IMR-90 (cell line): ENCODE measurements around the gene RING1. TPM values are rescaled to one million over a fixed set of nuclear protein-coding genes. Genes with fewer than 3 reads are reported as not detected.

Experiments used
- ATAC-seq: fragments of 200-7000 bp; cut with Tn5 transposase; 2 replicates; pipeline ENCODE4 v1.9.1; 2020; ENCODE audit warnings: low read depth, mild to moderate bottlenecking, moderate library complexity
- BruUV-seq: library from RNA; stranded (reverse); fragments of 400-500 nt; replicated peaks from 2 replicates; lab custom pipeline; 2021; lab: Mats Ljungman, UMichigan
- CTCF ChIA-PET: fragments of 300-600 bp; formaldehyde crosslinking; extraction: SDS; loops from one replicate; lab custom pipeline; 2021; ENCODE audit warnings: antibody characterized with exemption; lab: Yijun Ruan, JAX
- POLR2A ChIA-PET: fragments of 300-600 bp; sonication (Branson Sonifier 250); formaldehyde crosslinking; loops from one replicate; lab custom pipeline; 2022; ENCODE audit warnings: antibody characterized with exemption; ENCODE audit not compliant: unreplicated experiment; lab: Charles Lee
- DNase-seq: peaks from one replicate; pipeline ENCODE4 v3.0.0; 2013
- H2AFZ ChIP-seq: replicated peaks from 2 replicates; pipeline ENCODE3; 2013; ENCODE audit warnings: low read length, mild to moderate bottlenecking; ENCODE audit not compliant: poor library complexity
- H2AK5ac ChIP-seq: 2 replicates; pipeline ENCODE4 v1.6.1; 2013; ENCODE audit warnings: low read depth, low read length, inconsistent platforms
- H2AK9ac ChIP-seq: replicated peaks from 2 replicates; pipeline ENCODE3; 2013; ENCODE audit warnings: mild to moderate bottlenecking, low read depth, low read length, moderate library complexity; ENCODE audit not compliant: poor library complexity
- H2BK120ac ChIP-seq: 2 replicates; pipeline ENCODE4 v1.6.1; 2013; ENCODE audit warnings: low read depth, low read length, inconsistent platforms
- H2BK15ac ChIP-seq: 3 replicates; pipeline ENCODE4 v1.6.1; 2013; ENCODE audit warnings: low read depth, low read length, inconsistent platforms
- H2BK20ac ChIP-seq: 2 replicates; pipeline ENCODE4 v1.6.1; 2013; ENCODE audit warnings: low read depth, mild to moderate bottlenecking, inconsistent platforms, low read length, moderate library complexity
- H2BK5ac ChIP-seq: 2 replicates; pipeline ENCODE4 v1.6.1; 2013; ENCODE audit warnings: mild to moderate bottlenecking, low read depth, low read length, inconsistent platforms; ENCODE audit not compliant: poor library complexity, severe bottlenecking
- H3K14ac ChIP-seq: replicated peaks from 2 replicates; pipeline ENCODE4 v1.6.1; 2013; ENCODE audit warnings: low read depth, low read length, inconsistent platforms
- H3K18ac ChIP-seq: 2 replicates; pipeline ENCODE4 v1.6.1; 2013; ENCODE audit warnings: low read depth, low read length, control low read depth
- H3K23ac ChIP-seq: 2 replicates; pipeline ENCODE4 v1.6.1; 2013; ENCODE audit warnings: low read depth, low read length, inconsistent platforms
- H3K27ac ChIP-seq: 2 replicates; pipeline ENCODE4 v1.5.1; 2013; ENCODE audit warnings: mild to moderate bottlenecking, control low read depth, low read length; ENCODE audit not compliant: insufficient read depth
- H3K27me3 ChIP-seq: 2 replicates; pipeline ENCODE4 v1.6.1; 2013; ENCODE audit warnings: low read length; ENCODE audit not compliant: control insufficient read depth, insufficient read depth
- H3K36me3 ChIP-seq: 2 replicates; pipeline ENCODE4 v1.6.1; 2013; ENCODE audit warnings: low read length, mixed read lengths; ENCODE audit not compliant: control insufficient read depth, insufficient read depth
- H3K4ac ChIP-seq: 2 replicates; pipeline ENCODE4 v1.6.1; 2013; ENCODE audit warnings: low read depth, low read length, inconsistent platforms
- H3K4me1 ChIP-seq: 2 replicates; pipeline ENCODE4 v1.6.1; 2013; ENCODE audit warnings: low read length, mixed read lengths; ENCODE audit not compliant: control insufficient read depth, insufficient read depth
- H3K4me2 ChIP-seq: 2 replicates; pipeline ENCODE4 v1.6.1; 2013; ENCODE audit warnings: low read depth, mild to moderate bottlenecking, control low read depth, low read length, moderate library complexity
- H3K4me3 ChIP-seq: 2 replicates; pipeline ENCODE4 v1.5.1; 2013; ENCODE audit warnings: low read depth, mild to moderate bottlenecking, control low read depth, low read length, moderate library complexity; ENCODE audit not compliant: insufficient read depth
- H3K56ac ChIP-seq: 2 replicates; pipeline ENCODE4 v1.6.1; 2013; ENCODE audit warnings: low read length, inconsistent platforms; ENCODE audit not compliant: insufficient read depth; ENCODE audit errors: extremely low read depth
- H3K79me1 ChIP-seq, 2 experiments: 2 replicates each; pipeline ENCODE4 v1.6.1; 2013; ENCODE audit warnings: low read length in 2 of 2, inconsistent platforms in 1 of 2, low read depth in 1 of 2
- H3K9ac ChIP-seq: 2 replicates; pipeline ENCODE4 v1.6.1; 2013; ENCODE audit warnings: low read depth, low read length, control low read depth
- H3K9me1 ChIP-seq: 2 replicates; pipeline ENCODE4 v1.6.1; 2013; ENCODE audit warnings: low read length, inconsistent platforms; ENCODE audit not compliant: insufficient read depth
- H3K9me3 ChIP-seq: 2 replicates; pipeline ENCODE4 v1.6.1; 2013; ENCODE audit warnings: low read length; ENCODE audit not compliant: control insufficient read depth, insufficient read depth
- H4K20me1 ChIP-seq: 2 replicates; pipeline ENCODE4 v1.6.1; 2013; ENCODE audit warnings: low read length, inconsistent platforms; ENCODE audit not compliant: insufficient read depth
- H4K5ac ChIP-seq: 2 replicates; pipeline ENCODE4 v1.6.1; 2013; ENCODE audit warnings: mild to moderate bottlenecking, low read depth, low read length, control low read depth
- H4K8ac ChIP-seq, 2 experiments: 2 replicates each; pipeline ENCODE4 v1.6.1; 2013; ENCODE audit warnings: low read depth in 2 of 2, low read length in 2 of 2, control low read depth in 1 of 2, inconsistent platforms in 1 of 2
- H4K91ac ChIP-seq: 2 replicates; pipeline ENCODE4 v1.6.1; 2013; ENCODE audit warnings: low read depth, low read length, inconsistent platforms; ENCODE audit not compliant: insufficient read depth
- BHLHE40 ChIP-seq: fragments of 150-350 bp; IDR thresholded peaks from 2 replicates; pipeline ENCODE4 v1.6.1; 2016; ENCODE audit warnings: mild to moderate bottlenecking, low read depth, low read length
- CHD1 ChIP-seq: IDR thresholded peaks from 2 replicates; pipeline ENCODE4 v1.6.1; 2012; ENCODE audit warnings: low read depth, low read length, improper control_type of control experiment
- FOS ChIP-seq: fragments of 150-350 bp; IDR thresholded peaks from 2 replicates; pipeline ENCODE4 v1.6.1; 2016; ENCODE audit warnings: low read depth, low read length
- MAFK ChIP-seq: IDR thresholded peaks from 2 replicates; pipeline ENCODE4 v1.6.1; 2012; ENCODE audit warnings: low read depth, low read length, improper control_type of control experiment
- MAZ ChIP-seq: IDR thresholded peaks from 2 replicates; pipeline ENCODE4 v1.6.1; 2012; ENCODE audit warnings: low read depth, mild to moderate bottlenecking, low read length, improper control_type of control experiment, moderate library complexity, borderline replicate concordance
- MXI1 ChIP-seq: IDR thresholded peaks from 2 replicates; pipeline ENCODE4 v1.6.1; 2012; ENCODE audit warnings: low read depth, mild to moderate bottlenecking, low read length, moderate library complexity, borderline replicate concordance
- POLR2A ChIP-seq: IDR thresholded peaks from 2 replicates; pipeline ENCODE4 v1.6.1; 2012; ENCODE audit warnings: mild to moderate bottlenecking, low read depth, low read length
- RAD21 ChIP-seq: IDR thresholded peaks from 2 replicates; pipeline ENCODE4 v1.6.1; 2012; ENCODE audit warnings: low read length, improper control_type of control experiment
- RCOR1 ChIP-seq: IDR thresholded peaks from 2 replicates; pipeline ENCODE4 v1.6.1; 2012; ENCODE audit warnings: mild to moderate bottlenecking, low read length, improper control_type of control experiment; ENCODE audit not compliant: insufficient replicate concordance
- SMC3 ChIP-seq: fragments of 150-350 bp; IDR thresholded peaks from 2 replicates; pipeline ENCODE4 v1.6.1; 2016; ENCODE audit warnings: low read depth, mild to moderate bottlenecking, antibody characterized with exemption, low read length, moderate library complexity
- WGBS, 2 experiments: methylation state at CpG; one replicate each; pipeline versions ENCODE4 v1.1.5 to v1.1.7; 2013; ENCODE audit warnings: missing lambda C conversion rate in 2 of 2; ENCODE audit not compliant: insufficient read length in 1 of 2; ENCODE audit errors: extremely low coverage in 2 of 2; 5-methylcytosine and 5-hydroxymethylcytosine counted together
- dilution Hi-C: fragments of 300-500 bp; cut with HindIII; formaldehyde crosslinking; loops from one replicate; pipeline ENCODE4 v1.14.3; 2018; ENCODE audit warnings: low sequenced_read_pairs; ENCODE audit not compliant: unreplicated experiment
- in situ Hi-C: fragments of 300-500 bp; cut with MboI; formaldehyde crosslinking; loops from 3 replicates; pipeline ENCODE4 v1.14.3; 2019; ENCODE audit warnings: low sequenced_read_pairs, inconsistent platforms, mixed read lengths
- intact Hi-C: fragments of 100-400 bp; cut with micrococcal nuclease; formaldehyde crosslinking; loops from 2 replicates; pipeline ENCODE4 v1.10.0; 2022
- polyA plus RNA-seq, 3 experiments: library from polyadenylated mRNA; depleted of rRNA; stranded (reverse); fragments of >200 nt; gene quantifications; 2 replicates each; pipeline ENCODE4 v1.2.3, GENCODE V29; 2012; ENCODE audit warnings: low replicate concordance in 1 of 3
- total RNA-seq: library from RNA; depleted of rRNA; stranded (reverse); fragments of >200 nt; gene quantifications from 2 replicates; pipeline ENCODE4 v1.2.3, GENCODE V29; 2012
- TF ChIP-seq, protein P1 (sequence below): fragments of 150-350 bp; IDR thresholded peaks from 2 replicates; pipeline ENCODE4 v1.6.1; 2017; ENCODE audit warnings: mild to moderate bottlenecking, antibody characterized with exemption, low read length, low read depth
- TF ChIP-seq, protein P2 (sequence below): conservative IDR thresholded peaks from 2 replicates; pipeline ENCODE4 v1.5.1; 2012; ENCODE audit warnings: mild to moderate bottlenecking, low read depth, low read length, improper control_type of control experiment
- TF ChIP-seq, protein P3 (sequence below): fragments of 150-350 bp; IDR thresholded peaks from 2 replicates; pipeline ENCODE4 v1.6.1; 2016; ENCODE audit warnings: low read depth, mild to moderate bottlenecking, low read length, moderate library complexity, borderline replicate concordance

The RING1 gene
- total and polyA plus RNA-seq, 2 of the 4 experiments (the other 2 are of a cell fraction), result 14.9 to 40.8 TPM

DNA sequence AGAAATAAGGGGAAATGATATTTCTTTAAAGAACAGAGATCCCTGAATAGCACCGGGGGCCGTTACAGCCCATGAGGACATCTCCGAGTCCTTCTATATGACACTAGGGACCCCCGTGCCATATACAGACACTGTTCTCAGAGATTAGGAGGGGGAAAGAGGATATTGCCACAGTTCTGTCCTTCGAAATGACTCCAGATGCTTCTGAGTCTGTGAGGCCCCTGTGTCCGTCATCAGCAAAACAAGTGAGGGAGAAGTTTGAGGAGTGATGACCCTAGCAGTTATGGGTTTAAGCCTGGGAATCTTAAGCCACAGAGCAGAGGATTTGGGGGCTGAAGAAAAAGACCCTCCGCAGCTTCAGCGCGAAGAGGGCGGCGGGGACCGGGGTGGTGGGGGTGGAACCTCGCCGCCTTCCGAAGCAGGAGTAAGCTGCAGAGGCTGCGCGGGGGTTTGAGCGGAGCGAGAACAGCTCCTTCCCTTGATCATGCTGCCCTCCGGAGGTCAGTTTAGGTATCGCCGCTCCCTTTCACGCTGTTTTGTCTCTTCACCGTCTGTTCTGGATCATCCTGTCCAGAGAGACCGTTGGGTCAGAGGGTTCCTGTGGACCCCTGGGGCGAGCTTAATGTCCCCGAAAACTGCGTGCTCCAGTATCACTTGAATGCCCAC, 39.8 kb downstream of the RING1 start:
- peak overlapping the region; percentile 58; the same call in 1 of the 2 replicates for H2AK5ac ChIP-seq
- POLR2A ChIA-PET, result interaction anchor here (0.5 to 0.6 kb wide), 4 partner anchors 8 to 410 kb away, joined by 3 to 6 read pairs (median 4); no protein-coding TSS in a partner anchor
- peak overlapping the region; percentile 81 for H2BK5ac ChIP-seq
- H4K20me1 ChIP-seq, result peaks cover 3% of the 10 kb centered on the region; the same call in 1 of the 2 replicates
- no peaks in the 10 kb centered on the region for H3K9me3 ChIP-seq
- dilution Hi-C loops (no loop called here), intact Hi-C loops (loop anchor here (1.0 to 5.0 kb wide), 8 partner anchors 47 to 361 kb away; partner anchors contain the start of genes RXRB and SLC39A7), in situ Hi-C loops (loop anchor here (5.0 to 10.0 kb wide), 3 partner anchors 86 to 231 kb away; no protein-coding TSS in a partner anchor)
- peak overlapping the region; percentile 47 for H4K5ac ChIP-seq
- H2BK15ac ChIP-seq, result peak overlapping the region; percentile 33; the same call in 1 of the 3 replicates
- peak overlapping the region; percentile 46 for H3K4me3 ChIP-seq
- H3K27me3 ChIP-seq, result peaks cover under 1% of the 10 kb centered on the region; the same call in 1 of the 2 replicates
- H3K9me1 ChIP-seq, result peaks cover 11% of the 10 kb centered on the region
- BruUV-seq, result no TSS peak
- DNase-seq (peak; percentile 81), ATAC-seq (peak; percentile 59)
- peak overlapping the region; percentile 69 for H3K56ac ChIP-seq
- H2BK120ac ChIP-seq, result peak overlapping the region; percentile 83
- H3K27ac ChIP-seq, result peak overlapping the region; percentile 84
- peak overlapping the region; percentile 41 to 88 for H4K8ac ChIP-seq
- H4K91ac ChIP-seq, result peak overlapping the region; percentile 66
- H3K9ac ChIP-seq, result peak overlapping the region; percentile 82
- H2AFZ ChIP-seq, result peak overlapping the region; percentile 94
- H3K4me2 ChIP-seq, result peak overlapping the region; percentile 89
- H2BK20ac ChIP-seq, result peak overlapping the region; percentile 64
- peak overlapping the region; percentile 95 for H3K23ac ChIP-seq
- 0% methylated on average over 4 of the region's 28 CpGs; no CpG with 5 or more reads in 1 of the 2 experiments for WGBS, 2 experiments
- CTCF ChIA-PET, result interaction anchor here (0.6 to 1.4 kb wide), 10 partner anchors 10 to 232 kb away, joined by 3 to 6 read pairs (median 3); no protein-coding TSS in a partner anchor
- H3K4ac ChIP-seq, result peak overlapping the region; percentile 92
- H3K4me1 ChIP-seq, result peaks cover 12% of the 10 kb centered on the region
- peaks cover 8% of the 10 kb centered on the region; the same call in 1 of the 2 replicates for H3K36me3 ChIP-seq
- peak overlapping the region; percentile 97 for H2AK9ac ChIP-seq
- H3K79me1 ChIP-seq, result peaks cover 0 to 24% of the 10 kb centered on the region in 2 experiments; a peak in 2 of 4 replicates
- peak overlapping the region; percentile 88 for H3K14ac ChIP-seq
- peak overlapping the region; percentile 86 for H3K18ac ChIP-seq
- TF ChIP-seq CHD1, result no peak
- TF ChIP-seq, protein P1, sequence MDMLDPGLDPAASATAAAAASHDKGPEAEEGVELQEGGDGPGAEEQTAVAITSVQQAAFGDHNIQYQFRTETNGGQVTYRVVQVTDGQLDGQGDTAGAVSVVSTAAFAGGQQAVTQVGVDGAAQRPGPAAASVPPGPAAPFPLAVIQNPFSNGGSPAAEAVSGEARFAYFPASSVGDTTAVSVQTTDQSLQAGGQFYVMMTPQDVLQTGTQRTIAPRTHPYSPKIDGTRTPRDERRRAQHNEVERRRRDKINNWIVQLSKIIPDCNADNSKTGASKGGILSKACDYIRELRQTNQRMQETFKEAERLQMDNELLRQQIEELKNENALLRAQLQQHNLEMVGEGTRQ, result no peak
- TF ChIP-seq MXI1, result peak; percentile 54; the same call in 1 of the 2 replicates
- TF ChIP-seq BHLHE40, result no peak
- no peak; the same call in 1 of the 2 replicates for TF ChIP-seq MAFK
- peak; percentile 97 for TF ChIP-seq RAD21
- peak; percentile 81 for TF ChIP-seq SMC3
- TF ChIP-seq, protein P2, sequence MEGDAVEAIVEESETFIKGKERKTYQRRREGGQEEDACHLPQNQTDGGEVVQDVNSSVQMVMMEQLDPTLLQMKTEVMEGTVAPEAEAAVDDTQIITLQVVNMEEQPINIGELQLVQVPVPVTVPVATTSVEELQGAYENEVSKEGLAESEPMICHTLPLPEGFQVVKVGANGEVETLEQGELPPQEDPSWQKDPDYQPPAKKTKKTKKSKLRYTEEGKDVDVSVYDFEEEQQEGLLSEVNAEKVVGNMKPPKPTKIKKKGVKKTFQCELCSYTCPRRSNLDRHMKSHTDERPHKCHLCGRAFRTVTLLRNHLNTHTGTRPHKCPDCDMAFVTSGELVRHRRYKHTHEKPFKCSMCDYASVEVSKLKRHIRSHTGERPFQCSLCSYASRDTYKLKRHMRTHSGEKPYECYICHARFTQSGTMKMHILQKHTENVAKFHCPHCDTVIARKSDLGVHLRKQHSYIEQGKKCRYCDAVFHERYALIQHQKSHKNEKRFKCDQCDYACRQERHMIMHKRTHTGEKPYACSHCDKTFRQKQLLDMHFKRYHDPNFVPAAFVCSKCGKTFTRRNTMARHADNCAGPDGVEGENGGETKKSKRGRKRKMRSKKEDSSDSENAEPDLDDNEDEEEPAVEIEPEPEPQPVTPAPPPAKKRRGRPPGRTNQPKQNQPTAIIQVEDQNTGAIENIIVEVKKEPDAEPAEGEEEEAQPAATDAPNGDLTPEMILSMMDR, result peak; percentile 96
- peak; percentile 20; the same call in 1 of the 2 replicates for TF ChIP-seq POLR2A
- TF ChIP-seq RCOR1, result no peak
- peak; percentile 68; the same call in 1 of the 2 replicates for TF ChIP-seq MAZ
- TF ChIP-seq FOS, result no peak
- TF ChIP-seq, protein P3, sequence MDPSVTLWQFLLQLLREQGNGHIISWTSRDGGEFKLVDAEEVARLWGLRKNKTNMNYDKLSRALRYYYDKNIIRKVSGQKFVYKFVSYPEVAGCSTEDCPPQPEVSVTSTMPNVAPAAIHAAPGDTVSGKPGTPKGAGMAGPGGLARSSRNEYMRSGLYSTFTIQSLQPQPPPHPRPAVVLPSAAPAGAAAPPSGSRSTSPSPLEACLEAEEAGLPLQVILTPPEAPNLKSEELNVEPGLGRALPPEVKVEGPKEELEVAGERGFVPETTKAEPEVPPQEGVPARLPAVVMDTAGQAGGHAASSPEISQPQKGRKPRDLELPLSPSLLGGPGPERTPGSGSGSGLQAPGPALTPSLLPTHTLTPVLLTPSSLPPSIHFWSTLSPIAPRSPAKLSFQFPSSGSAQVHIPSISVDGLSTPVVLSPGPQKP, result no peak
